NCI-H2227 treated with DMSO at 0.1 percent for 48 hours (cell line): Measurements from ENCODE around the gene ADPRHL1.

Experiments
- DNase-seq: peaks from one replicate; lab custom pipeline; 2025; lab: John Stamatoyannopoulos, UW

ADPRHL1 gene

DNA sequence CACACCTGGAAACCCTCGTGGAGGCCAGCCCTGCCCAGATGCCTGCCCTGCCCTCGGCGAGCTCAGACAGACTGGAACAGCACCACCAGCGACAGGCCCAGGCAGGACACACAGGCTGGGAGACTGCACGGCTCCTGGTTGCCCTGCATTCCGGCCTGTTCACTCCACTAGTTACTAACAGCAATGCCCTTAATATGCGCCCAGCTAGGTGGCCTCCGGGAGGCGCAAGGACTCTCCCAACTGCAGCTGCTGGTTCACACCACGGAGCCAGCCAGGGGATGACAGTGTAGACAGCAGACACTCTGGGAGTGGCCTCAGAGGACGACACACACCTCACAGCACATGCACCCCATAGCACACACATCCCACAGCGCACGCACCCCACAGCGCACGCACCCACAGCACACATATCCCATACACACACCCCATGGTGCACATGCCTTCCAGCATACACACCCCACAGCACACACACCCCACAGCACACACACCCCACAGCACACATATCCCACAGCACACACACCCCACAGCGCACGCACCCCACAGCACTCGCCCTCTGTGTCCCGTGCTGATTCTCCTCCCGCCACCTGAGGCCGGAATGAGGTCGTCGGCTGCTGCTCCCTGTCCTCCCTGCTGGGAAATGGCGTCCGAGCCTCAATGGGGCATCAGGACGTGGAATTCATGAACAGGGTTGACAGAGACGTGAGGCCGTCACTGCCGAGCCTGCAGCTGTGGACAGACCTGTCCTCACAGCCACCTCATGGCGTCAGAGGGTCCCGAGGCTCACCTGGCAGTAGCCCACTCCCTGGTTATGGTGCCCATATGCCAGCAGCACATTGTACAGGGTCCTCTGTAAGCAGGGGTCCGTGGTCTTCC, 103.0 kb downstream of the ADPRHL1 start:
- DNase-seq: no peak
